Uterus (tissue), 2 donors: ENCODE measurements around the gene LMCD1.

Experiments
- CTCF ChIP-seq, 4 experiments: fragments of 200-600 bp in 2 of 4; fragments of 450-650 bp in 2 of 4; sonication (generic) in 2 of 4; IDR thresholded peaks; one replicate each; pipeline ENCODE4 v1.5.1; 2016 to 2019; ENCODE audit warnings: antibody characterized with exemption in 4 of 4, mild to moderate bottlenecking in 2 of 4, moderate library complexity in 1 of 4
- POLR2A ChIP-seq, 2 donors: fragments of 450-650 bp; IDR thresholded peaks; one replicate each; pipeline ENCODE4 v1.6.1; 2016; ENCODE audit warnings: antibody characterized with exemption in 2 of 2, mild to moderate bottlenecking in 1 of 2, moderate library complexity in 1 of 2

DNA sequence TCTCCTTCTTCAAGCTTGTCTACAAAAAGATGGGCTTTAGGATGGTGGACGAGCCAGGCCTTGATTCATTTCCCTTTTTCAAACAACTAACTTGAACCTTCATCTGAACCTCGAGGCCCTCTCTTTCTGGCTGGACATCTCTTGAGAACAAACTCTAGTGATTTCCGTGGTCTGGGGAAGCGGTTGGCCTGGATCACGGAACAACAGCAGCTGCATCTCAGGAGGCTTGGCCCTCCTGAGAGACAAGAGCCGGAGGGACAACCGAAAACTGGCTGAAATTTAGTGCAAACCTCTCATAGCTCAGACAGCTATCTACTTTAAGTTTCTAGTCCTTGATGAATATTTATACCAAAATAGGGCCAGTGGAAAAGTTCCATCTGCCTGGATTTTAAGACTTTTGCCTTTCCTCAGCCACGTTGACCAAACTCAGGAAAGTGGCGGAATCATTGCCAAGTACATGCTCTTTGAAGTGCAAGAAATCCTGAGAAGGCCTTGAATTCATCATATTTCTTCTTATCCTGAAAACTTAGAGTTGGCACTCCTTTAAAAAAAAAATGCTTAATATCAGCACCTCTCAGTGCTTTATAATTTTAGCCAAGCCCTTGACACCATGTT is 14.5 kb downstream of the LMCD1 start:
- no peak for TF ChIP-seq CTCF (IDR thresholded peaks at IDR 0.05)
- TF ChIP-seq POLR2A (IDR thresholded peaks at IDR 0.05) = no peak
